Measurements from ENCODE around the gene C1orf74.

GRCh38 chr1:209769171-209769904, 15.0 kb downstream of the C1orf74 start:
- no peak for TF ChIP-seq NFYB (CRISPR knock-in tag; conservative IDR thresholded peaks at IDR 0.05; ENCODE audit: low read depth)
- TF ChIP-seq CTCF (IDR thresholded peaks at IDR 0.05) = no peak
- no peak for TF ChIP-seq FOXJ3 (CRISPR knock-in tag; IDR thresholded peaks at IDR 0.05; ENCODE audit: borderline replicate concordance)
- no peak for TF ChIP-seq SP1 (CRISPR knock-in tag; conservative IDR thresholded peaks at IDR 0.05)

All from WTC11 (cell line).